GM19468 (cell line): Measurements from ENCODE around the gene DBH.

Experiments used
- ATAC-seq: cut with Tn5 transposase; IDR thresholded peaks from one replicate; pipeline ENCODE4 v1.9.1; 2021; ENCODE audit warnings: mild to moderate bottlenecking, moderate library complexity, moderate number of reproducible peaks; ENCODE audit not compliant: unreplicated experiment; ENCODE audit errors: extremely low read depth

DBH gene

GRCh38 chr9:133679056-133679455 is 42.9 kb downstream of the DBH start:
- ATAC-seq: no peak

DNA sequence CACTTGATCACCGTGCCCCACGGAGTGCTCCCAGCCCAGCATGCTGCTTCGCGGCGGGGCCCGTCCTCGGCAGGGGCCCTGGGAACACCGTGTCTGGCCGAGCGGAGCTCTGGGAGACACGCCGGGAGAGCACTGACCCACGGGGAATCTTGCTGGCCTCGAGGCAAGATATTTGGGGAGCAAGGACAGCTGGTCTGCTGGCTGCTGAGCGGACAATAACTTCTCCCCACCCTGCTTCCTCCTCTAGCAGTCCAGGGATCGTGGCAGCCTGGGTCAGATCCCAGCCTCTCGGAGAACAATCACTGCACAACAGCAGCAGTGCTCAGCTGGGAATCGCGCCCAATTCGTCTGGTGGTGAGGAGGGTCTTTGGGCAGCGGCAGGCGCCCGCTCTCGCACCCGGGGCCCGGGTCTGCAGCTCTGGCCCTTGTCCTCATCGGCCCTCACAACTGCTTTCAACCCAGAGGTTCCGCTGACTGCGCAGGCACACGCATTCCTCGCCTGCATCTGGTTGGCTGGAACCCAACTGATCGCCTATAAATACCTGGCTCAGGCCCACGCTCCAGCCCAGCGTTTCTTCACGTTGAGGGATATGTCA is 43.4 kb downstream of the DBH start:
- no peak for ATAC-seq

DNA sequence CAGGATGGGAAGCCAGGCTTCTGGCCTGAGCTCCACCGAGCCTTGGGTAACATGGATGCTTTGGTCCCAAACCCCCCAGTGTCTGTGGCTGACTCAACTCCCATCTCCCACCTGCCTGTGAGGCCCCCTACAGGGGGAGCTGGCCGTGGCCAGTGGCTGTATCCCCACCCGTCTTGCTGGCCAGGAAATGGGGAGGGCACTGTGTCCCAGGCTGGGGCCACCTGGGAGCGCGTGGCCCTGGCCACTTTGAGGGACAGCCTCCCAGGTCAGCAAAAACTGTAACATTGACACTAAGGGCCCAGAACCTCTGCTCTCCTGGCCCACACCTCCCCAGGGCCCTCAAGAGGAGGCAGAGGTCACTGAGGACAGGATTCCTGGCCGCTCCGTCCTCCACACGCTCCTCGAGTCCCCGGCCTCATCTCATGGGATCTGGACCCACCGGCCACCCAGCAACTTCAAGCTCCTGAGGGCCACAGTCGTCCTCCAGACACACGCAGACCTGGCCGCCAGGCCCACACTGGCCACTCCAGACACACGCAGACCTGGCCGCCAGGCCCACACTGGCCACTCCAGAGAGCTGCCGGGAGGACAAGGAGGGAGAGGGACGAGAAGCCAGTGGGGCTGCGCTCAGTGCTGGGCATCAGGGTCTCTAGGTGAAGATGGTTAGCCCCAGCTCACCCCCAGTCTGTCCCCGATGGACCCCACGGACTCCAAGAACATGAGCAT is 44.2 kb downstream of the DBH start:
- no peak for ATAC-seq

DNA sequence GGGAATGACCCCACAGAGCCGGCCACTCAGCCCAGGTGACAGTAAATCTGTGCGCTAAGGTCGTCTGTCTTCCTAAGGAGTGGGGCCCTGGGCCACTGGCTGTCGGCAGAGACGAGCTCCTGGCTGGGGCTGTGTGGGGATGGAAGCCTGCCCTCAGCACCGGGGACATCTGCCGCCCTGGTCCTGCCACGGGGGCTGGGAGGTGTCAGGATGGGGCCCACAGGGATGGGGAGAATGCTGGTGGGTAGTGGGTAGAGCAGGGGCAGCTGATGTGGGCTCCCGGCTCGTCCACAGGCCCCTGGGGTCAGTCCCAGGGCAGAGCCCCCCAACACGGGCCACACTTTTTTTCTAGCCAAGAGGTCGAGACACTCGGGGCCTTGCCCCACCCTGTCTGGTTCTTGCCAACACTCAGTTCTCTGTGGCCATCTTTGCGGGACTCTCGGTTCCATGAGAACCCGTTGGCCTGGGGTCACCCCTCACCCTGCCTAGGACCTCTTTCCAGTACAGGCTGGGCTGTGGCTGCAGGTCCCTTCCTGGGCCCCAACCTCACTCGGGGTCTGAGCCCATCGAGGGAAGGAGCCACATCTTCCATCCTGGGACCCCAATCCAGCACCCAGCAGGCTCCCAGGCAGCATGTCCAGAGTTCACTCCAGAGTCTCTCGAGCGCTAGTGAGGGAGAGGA is 45.0 kb downstream of the DBH start:
- no peak for ATAC-seq

- ATAC-seq: no peak
Observed at GRCh38 chr9:133681658-133682306, 45.6 kb downstream of the DBH start.

DNA sequence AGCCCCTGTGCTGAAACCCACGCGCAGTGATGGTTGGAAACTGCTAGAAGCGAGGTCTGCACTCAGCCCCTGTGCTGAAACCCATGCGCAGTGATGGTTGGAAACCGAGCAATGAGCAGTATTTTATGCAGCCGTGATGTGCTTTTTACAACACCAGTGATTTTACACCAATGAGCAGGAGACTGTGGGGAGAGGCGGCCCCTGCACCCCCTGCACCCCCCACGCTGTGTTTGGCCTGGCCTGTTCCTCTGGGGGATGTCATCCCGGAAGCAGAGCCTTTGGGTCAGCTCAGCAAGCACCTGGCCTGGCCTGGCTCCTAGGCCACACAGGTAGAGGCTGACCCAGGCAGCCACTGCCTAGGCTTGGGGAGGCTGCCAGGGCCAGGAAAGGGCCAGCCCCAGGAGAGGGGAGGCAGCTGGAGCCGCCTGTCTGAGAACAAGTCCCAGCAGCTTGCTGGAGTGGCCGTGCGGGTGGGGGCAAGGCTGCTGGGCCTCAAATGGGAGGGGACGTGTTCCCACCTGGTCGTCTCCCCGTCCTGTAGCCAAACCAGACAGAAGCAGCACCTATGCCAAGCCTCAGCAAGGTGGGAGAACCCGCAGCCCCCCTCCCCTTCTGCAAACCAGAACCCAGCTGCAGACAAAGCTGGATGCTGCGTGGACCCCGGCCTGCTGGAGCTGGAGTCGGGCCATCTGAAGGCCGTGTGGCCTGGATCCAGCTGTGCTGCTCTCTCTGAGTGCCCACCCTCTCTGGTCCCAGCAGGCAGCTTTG is 46.8 kb downstream of the DBH start:
- ATAC-seq: no peak

GRCh38 chr9:133683586-133684120 is 47.5 kb downstream of the DBH start:
- ATAC-seq: no peak

DNA sequence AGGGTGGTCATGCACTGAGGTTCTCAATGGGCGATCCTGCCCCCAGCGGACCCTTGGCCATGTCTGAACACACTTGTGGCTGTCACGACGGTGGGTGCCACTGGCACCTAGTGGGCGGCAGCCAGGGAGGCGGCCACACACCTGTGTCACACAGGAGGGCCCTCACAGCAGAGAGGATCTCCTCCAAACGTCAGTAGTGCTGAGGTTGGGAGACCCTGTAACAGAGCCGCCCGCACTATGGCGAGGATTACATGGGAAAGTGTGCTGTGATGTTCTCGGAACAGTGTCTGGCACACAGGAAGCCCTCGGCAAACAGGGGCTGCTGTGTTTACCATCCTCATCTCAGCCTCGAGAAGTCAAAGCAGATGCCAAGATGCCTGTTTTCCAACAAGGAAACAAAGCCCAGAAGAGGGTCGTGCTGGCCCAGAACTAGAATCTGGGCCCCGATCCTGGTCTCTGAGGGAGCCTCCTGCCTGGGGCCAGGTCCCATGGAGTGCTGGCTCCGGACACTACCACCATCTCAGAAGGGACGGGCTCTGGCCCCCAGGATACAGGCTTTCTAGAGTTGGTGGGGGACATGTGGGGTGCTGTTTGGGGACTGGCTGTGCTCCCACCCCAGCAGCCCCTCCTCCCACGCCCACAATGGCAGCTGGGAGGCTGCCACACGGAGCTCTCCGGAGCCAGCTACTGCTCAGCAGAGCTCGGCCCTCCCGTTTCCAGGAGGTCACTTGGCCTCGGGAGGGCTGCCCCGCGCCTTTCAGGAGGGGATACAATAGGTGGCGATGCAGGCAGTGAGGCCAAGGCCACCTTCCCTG is 48.2 kb downstream of the DBH start:
- no peak for ATAC-seq

- ATAC-seq: no peak
Observed at GRCh38 chr9:133684936-133685361, 48.8 kb downstream of the DBH start.

DNA sequence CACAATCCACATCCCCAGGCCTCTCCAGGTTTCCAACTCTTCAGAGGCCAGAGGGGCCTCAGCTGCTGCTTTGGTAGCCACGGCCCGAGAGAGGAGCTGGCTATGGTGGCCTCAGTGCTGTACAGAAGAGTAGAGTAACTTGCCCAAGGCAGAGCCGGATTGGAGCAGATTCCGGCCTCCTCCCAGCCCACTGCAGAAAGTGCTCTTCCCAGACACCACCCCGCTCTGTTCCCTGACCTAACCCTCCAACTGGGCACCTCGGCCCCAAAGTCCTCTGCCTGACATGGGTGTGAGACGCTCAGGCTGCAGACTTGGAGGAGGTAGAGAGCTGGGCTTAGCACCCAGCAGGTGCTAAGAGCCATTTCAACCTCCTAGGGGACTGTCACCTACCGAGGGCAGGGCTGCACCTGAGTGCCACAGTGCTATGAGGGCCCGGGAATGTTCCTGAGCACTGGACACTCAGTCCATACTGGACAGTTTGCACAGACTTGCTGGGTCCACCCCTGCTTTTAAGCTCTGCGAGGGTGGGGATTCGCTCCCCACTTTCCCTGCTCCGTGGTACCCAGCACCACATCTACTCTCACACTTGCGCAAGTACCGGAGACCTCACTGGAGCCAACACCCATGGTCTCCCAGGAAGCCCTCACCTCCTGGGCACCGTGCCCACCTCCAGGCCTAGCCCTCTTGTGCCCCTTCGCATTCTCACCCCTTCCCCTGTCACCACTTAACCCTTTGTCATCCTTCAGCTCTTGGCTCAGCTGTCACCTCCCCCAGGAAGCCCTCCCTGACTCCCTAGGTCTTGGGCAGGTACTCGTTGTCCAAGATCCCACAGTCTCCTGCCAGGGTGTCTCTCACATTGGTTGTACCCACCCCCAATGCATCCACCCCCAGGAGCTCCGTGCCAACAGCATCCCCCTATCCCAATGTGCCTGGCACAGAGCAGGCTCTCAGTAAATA is 49.8 kb downstream of the DBH start:
- ATAC-seq: no peak

GRCh38 chr9:133686642-133687575 is 50.7 kb downstream of the DBH start:
- no peak for ATAC-seq

DNA sequence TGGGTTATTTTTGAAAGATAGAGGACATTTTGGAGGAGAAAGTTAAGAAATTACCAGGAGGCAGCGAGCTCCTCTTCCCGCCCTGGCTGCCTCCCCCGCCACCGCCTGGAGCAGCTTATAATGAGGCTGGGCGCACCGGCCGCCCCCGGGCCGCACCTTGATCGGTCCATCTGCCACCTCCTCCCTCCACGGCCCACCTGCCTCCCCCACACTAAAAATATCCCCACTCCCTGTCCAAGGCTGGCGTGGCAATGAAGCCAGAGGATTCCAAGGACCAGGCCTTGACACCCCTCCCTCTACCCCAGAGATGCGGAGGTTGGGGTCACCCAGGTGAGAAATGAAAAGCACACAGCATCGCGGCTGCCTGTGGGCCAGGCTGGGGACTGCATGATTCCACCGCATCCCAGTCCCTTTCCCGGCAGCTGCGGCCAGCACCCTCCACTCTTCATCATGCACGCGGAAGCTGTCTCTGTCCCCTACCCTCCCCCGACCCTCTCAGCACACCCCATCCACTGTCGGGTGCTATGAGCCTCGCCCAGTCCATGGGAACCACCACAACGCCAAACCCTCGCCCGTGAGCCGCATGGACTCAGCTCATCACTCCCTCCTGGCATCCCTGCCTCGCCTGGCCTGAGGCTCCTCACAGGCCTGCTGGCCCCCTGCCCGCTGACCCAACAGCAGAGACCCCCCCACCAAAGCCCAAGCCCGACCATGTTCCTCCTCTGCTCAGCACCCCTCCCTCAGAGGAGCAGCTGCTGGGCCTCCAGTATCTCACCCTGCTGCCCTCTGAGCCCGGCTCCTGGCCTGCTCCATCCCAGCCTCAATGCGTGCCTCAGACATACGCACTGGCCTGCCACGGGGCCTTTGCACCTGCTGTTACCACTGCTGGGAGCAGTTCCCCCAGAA is 51.9 kb downstream of the DBH start:
- ATAC-seq: no peak

GRCh38 chr9:133689151-133689763 is 53.1 kb downstream of the DBH start:
- ATAC-seq: no peak

DNA sequence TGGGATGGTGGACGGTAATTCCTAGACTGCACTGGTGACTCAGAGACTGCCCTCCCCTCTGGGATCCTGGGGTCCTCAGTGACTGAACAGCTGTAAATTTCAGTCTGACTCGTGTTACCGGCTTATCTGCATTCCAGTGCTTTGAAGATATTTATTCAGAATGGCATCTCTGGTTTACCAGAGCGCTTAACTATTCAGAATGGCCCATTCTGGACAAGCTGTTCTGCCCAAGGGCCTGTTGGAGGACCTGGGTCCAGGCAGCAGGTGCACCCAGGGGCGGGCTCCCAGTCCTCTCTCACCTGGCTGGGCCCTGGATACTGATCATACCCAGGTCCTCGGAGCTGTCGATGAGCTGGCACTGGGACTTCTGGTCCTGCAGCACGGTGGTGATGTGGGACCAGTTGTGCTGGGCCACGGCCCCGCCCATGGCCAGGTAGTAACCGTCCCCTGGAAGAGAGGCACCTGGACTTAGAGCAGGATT is 54.0 kb downstream of the DBH start:
- ATAC-seq: no peak

GRCh38 chr9:133691191-133691590 is 55.0 kb downstream of the DBH start:
- no peak for ATAC-seq
